GM20000 (cell line): ENCODE data around the gene CTDP1.

Source experiments
- DNase-seq: peaks from one replicate; pipeline ENCODE4 v3.0.0; 2012; ENCODE audit warnings: low spot score
- TF ChIP-seq, protein P1 (sequence below): IDR thresholded peaks from 2 replicates; pipeline ENCODE4 v1.5.1; 2012; ENCODE audit warnings: mild to moderate bottlenecking, control low read depth; ENCODE audit errors: extremely low read depth, missing control alignments

The CTDP1 gene

DNA sequence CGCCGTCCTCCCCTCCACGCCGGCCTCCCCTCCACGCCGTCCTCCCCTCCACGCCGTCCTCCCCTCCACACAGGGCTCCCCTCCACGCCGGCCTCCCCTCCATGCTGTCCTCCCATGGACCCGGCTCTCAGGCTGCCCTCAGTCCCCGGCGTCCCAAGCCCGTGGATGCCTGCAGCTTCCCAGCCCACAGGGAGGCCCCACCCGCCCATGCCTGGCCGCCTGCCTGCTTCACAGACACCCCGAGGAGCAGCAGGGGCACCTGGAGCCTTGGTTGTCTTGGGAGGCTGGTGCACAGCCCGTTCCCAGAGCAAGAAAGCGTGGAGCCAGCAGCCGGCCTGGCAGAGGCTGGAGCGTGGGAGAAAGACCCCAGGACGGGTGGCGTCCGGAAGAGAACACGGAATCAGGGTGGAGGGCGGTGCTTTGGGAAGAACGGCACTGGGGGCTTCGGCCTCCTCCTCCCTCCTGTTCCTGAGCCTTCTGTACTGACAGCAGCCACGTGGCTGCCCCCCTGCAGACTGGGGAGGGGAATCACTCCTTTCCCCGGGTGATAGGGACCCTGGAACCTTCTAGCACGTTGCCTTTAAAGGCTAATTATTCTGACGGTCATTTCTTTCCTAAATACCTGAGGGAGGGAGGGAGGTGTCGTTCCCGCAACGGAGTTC, 92.0 kb downstream of the CTDP1 start:
- no peak for DNase-seq
- TF ChIP-seq, protein P1, sequence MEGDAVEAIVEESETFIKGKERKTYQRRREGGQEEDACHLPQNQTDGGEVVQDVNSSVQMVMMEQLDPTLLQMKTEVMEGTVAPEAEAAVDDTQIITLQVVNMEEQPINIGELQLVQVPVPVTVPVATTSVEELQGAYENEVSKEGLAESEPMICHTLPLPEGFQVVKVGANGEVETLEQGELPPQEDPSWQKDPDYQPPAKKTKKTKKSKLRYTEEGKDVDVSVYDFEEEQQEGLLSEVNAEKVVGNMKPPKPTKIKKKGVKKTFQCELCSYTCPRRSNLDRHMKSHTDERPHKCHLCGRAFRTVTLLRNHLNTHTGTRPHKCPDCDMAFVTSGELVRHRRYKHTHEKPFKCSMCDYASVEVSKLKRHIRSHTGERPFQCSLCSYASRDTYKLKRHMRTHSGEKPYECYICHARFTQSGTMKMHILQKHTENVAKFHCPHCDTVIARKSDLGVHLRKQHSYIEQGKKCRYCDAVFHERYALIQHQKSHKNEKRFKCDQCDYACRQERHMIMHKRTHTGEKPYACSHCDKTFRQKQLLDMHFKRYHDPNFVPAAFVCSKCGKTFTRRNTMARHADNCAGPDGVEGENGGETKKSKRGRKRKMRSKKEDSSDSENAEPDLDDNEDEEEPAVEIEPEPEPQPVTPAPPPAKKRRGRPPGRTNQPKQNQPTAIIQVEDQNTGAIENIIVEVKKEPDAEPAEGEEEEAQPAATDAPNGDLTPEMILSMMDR = no peak

DNA sequence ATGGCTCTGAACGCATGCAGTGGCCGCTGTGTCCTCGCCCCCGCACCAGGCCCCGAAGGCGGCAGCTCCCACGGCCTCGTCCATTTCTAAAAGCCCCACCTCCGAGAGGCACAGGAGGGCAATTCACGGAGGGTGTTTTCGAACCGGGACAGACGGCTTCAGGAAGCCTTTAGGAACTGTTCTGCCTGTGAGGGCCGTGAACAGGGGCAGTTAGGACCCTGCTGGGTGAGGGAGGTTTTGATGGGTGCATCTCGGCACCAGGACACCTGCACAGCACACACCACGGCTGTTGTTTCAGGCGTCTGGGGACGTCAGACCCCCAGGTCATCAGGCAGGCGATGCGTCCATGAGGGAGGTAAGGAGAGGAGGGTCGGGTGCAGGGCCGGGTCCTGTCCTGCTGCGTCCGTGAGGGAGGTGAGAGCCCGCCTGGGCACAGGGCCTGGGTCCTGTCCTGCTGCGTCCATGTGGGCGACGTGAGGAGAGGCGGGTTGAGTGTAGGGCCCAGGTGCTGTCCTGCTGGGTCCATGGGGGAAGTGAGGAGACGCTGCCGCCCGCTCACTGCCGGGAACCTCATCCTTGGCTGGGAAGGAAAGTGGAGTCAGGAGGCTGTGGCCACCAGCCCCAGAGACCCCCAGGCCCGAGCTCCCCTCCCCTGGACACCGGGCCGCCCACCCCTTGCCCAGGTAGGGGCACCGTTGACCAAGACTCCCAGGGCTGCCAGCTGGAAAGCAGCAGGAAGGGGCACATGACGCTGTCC, 92.7 kb downstream of the CTDP1 start:
- no peak for DNase-seq
- TF ChIP-seq, protein P1 = no peak

DNA sequence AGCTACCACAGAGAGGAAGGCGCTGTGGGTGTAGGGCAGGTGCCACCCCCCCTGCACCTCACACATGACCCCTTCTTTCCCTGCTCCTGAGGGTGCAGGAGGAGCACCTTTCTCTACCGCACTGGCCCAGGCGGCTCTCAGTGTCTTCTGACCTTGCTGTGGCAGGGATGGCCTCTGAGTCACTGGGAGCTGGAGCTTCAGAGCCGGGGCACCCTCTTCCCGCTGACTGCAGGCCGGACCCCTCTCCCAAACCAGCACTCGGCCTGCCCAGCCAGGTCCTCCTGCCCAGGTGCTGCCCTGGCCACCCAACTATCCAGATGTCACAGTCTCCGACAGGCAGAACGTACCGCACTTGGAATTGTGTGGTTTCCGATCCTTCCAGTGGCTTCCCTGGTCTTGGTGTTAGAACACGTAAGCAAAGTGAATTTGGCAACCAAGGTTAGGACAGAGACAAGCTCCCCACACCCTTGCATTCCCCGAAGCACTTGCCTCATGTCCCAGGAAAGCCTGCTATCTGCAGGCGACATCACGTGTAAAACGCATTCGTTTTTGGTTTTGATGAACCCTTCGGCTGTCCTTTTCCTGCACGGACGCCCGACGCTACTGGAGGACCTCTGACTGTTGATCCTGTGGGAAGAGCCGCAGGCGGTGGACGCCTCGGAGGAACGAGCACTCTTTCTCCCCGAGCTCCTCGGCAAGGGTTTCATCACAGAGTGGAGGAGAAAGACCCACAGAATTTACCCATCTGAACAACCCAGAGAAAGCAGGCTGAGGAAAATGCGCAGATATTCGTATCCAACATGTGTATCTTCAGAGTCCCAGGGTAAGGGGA, 93.5 kb downstream of the CTDP1 start:
- DNase-seq = no peak
- TF ChIP-seq, protein P1 = no peak

DNA sequence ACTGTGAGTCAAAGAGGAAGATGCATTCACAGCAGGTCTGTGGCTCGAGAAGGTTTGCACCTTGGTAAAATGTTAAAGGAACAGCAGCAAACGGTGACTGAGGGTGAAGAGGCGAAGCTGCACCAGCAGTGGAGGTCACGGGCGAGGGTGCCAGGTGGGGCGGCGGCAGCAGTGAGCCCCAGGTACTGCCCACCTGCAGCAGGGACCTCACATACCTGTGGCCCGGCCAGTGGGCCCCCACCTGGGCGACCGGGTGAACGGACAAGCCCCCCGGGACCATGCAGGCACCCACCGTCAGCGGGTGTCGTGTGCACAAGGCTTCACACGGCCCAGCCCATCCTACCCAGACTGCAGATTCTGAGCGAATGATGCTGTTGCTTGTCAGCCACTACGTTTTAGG, 94.5 kb downstream of the CTDP1 start:
- TF ChIP-seq, protein P1 = no peak
- no peak for DNase-seq

DNA sequence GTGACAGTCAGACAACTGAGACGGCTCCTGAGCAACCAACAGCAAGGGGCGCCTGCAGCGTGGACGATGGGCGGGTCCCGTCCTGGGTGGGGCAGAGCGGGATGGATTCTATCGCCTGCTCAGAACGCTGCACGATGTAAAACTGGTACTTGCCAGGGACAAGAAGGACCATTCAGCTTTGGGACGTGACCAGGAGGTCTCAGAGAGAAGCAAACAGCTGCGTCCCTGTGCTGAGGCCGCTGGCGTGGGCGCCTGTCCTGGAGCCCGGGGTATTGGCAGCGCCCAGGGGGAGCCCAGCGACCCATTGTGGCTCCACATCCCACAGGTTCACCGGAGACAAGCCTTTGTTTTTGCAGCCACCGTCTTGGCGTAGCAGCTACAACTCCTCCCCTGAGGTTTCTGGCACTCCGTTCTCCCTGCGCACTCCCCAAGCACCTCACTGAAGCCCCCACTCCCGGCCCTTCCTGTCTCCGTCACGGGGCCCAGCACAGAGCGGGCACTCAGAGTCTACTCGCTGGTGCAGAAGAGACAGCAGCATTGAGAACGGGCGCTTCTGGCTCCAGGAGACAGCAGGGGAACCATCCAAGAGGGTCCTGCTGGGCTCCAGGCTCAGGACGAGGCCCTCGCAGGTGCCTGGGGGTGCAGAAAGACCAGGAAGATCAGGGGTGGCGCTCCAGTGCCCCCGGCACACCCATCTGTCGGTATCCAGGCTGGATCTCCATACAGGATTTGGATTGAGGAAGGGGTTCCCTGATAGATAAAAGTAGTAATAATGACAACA, 96.0 kb downstream of the CTDP1 start:
- TF ChIP-seq, protein P1 = no peak

DNA sequence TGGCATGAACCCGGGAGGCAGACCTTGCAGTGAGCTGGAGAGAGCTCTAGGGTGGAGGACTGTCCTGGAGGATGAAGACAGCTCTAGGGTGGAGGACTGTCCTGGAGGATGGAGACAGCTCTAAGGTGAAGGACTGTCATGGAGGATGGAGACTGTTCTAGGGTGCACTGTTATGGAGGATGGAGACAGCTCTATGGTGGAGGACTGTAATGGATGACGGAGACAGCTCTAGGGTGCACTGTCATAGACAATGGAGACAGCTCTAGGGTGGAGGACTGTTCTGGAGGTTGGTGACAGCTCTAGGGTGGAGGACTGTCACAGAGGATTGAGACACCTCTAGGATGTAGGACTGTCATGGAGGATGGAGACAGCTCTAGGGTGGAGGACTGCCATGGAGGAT, 97.1 kb downstream of the CTDP1 start:
- TF ChIP-seq, protein P1 = no peak
- no peak for DNase-seq

More for the DNA sequence above, 96.0 kb downstream of the CTDP1 start:
- no peak for DNase-seq
